ENCODE data around the gene TNRC18. TPM values are rescaled to one million over a fixed set of nuclear protein-coding genes. Genes with fewer than 3 reads are reported as not detected.
"Not testable (repeated sequence)": the region's sequence is repeated elsewhere in the genome, so short reads cannot be mapped to it uniquely, and the experiment has no call there.

Gene TNRC18
- total and polyA plus RNA-seq, 9 of the 15 experiments (the other 6 are each of a cell fraction or from before 2014, with no cell fraction given), result 0.03 to 43.2 (median 18.0) TPM

DNA sequence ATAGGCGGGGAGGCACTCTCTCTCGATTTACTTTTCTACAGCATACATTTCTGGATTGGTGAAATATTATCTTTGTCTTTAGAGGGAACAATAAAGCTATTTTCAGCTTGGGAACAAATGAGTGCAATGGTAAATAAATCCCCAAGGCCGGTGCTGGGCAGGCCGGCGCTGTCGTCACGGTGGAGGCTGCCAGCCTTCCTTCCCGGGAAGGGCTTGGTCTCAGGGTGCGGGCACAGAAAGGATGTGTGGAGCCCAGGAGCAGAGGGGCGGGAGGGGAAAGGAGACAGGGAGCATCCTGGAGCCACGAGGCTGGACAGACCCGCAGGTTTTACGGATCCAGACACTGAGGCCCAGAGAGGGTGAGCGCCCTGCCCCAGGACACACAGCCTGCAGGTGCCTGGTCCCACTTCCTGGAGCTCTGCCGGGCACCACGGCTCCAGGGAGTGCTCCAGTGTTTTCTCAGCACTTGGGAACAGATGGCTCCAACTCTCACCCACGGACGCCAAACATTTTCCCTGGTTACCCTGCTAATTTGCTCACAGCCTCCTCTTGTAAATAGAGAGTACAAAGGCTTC lies 149.7 kb downstream of the TNRC18 start:
- H3K4me3 ChIP-seq; H4K20me1 ChIP-seq (replicated peaks; ENCODE audit: control insufficient read depth, insufficient read depth, low read length); H3K27ac ChIP-seq (ENCODE audit: extremely low read depth, low read depth, low read length); H3K36me3 ChIP-seq (ENCODE audit: control insufficient read depth, insufficient read depth, low read length); intact Hi-C loops (cut with micrococcal nuclease); H3K4me2 ChIP-seq (ENCODE audit: insufficient read depth, low read length); H3K9ac ChIP-seq (ENCODE audit: insufficient read depth in 1 of 2, low read depth in 2 of 2, low read length in 2 of 2); H2AFZ ChIP-seq (ENCODE audit: low read depth, low read length); H3K9me1 ChIP-seq (ENCODE audit: control insufficient read depth, insufficient read depth, low read length); BruUV-seq (replicated peaks); in situ Hi-C loops (cut with MboI); FAIRE-seq; POLR2A ChIA-PET; ATAC-seq; CTCF ChIA-PET (ENCODE audit: low intra/inter-chr PET ratio); H3K9me3 ChIP-seq (replicated peaks; ENCODE audit: control insufficient read depth, insufficient read depth, low read depth, low read length); H3K79me2 ChIP-seq (ENCODE audit: control insufficient read depth, insufficient read depth, low read length); DNase-seq (ENCODE audit: extremely low read depth in 1 of 4, low spot score in 3 of 4): not testable (repeated sequence)
- 11% methylated on average over 11 of the region's 18 CpGs for WGBS (ENCODE audit: insufficient coverage, low coverage, missing lambda C conversion rate)
- Histone ChIP-seq H3K27me3 (ENCODE audit: control insufficient read depth in 2 of 2, insufficient read depth in 2 of 2, low read length in 2 of 2) (peaks cover 9 to 49% of the 10 kb centered on the region in 2 experiments; a peak in 4 of 5 replicates), H3K4me1 (replicated peaks in 1 of 2; ENCODE audit: control insufficient read depth in 2 of 2, insufficient read depth in 2 of 2, low read length in 2 of 2) (peaks cover 0 to 16% of the 10 kb centered on the region in 2 experiments; a peak in 1 of 5 replicates)
- TF ChIP-seq, protein P1, sequence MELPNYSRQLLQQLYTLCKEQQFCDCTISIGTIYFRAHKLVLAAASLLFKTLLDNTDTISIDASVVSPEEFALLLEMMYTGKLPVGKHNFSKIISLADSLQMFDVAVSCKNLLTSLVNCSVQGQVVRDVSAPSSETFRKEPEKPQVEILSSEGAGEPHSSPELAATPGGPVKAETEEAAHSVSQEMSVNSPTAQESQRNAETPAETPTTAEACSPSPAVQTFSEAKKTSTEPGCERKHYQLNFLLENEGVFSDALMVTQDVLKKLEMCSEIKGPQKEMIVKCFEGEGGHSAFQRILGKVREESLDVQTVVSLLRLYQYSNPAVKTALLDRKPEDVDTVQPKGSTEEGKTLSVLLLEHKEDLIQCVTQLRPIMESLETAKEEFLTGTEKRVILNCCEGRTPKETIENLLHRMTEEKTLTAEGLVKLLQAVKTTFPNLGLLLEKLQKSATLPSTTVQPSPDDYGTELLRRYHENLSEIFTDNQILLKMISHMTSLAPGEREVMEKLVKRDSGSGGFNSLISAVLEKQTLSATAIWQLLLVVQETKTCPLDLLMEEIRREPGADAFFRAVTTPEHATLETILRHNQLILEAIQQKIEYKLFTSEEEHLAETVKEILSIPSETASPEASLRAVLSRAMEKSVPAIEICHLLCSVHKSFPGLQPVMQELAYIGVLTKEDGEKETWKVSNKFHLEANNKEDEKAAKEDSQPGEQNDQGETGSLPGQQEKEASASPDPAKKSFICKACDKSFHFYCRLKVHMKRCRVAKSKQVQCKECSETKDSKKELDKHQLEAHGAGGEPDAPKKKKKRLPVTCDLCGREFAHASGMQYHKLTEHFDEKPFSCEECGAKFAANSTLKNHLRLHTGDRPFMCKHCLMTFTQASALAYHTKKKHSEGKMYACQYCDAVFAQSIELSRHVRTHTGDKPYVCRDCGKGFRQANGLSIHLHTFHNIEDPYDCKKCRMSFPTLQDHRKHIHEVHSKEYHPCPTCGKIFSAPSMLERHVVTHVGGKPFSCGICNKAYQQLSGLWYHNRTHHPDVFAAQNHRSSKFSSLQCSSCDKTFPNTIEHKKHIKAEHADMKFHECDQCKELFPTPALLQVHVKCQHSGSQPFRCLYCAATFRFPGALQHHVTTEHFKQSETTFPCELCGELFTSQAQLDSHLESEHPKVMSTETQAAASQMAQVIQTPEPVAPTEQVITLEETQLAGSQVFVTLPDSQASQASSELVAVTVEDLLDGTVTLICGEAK (IDR thresholded peaks at IDR 0.05), result 0 out of 2 replicates have a peak, but pooled peaks have one; percentile 33
- TF ChIP-seq, protein P1 (CRISPR knock-in tag; IDR thresholded peaks at IDR 0.05), result not testable (repeated sequence)
- TF ChIP-seq ZFP36 (IDR thresholded peaks at IDR 0.05; ENCODE audit: low read depth, low read length, partially characterized antibody) (peak; percentile 56), RBM25 (IDR thresholded peaks at IDR 0.05; ENCODE audit: low read depth, low read length, severe bottlenecking) (peak; percentile 49)
